Panc1 (cell line): ENCODE data around the gene EPHA10. TPM values are rescaled to one million over a fixed set of nuclear protein-coding genes. Genes with fewer than 3 reads are reported as not detected.

Source experiments
- ATAC-seq: fragments of 200-7000 bp; cut with Tn5 transposase; 2 replicates; pipeline ENCODE4 v1.9.1; 2020; ENCODE audit warnings: mild to moderate bottlenecking, moderate library complexity
- BruUV-seq: library from RNA; stranded (reverse); fragments of 400-500 nt; replicated peaks from 2 replicates; lab custom pipeline; 2021; lab: Mats Ljungman, UMichigan
- CTCF ChIA-PET: fragments of 300-600 bp; sonication (Branson Sonifier 250); formaldehyde crosslinking; loops from one replicate; lab custom pipeline; 2022; ENCODE audit warnings: antibody characterized with exemption; lab: Charles Lee
- POLR2A ChIA-PET: fragments of 300-600 bp; sonication (Branson Sonifier 250); formaldehyde crosslinking; loops from one replicate; lab custom pipeline; 2022; ENCODE audit warnings: antibody characterized with exemption; lab: Charles Lee
- DNase-seq: peaks from one replicate; pipeline ENCODE4 v3.0.0-alpha.2; 2010; ENCODE audit warnings: low read depth, low spot score
- H3K27ac ChIP-seq: 2 replicates; pipeline ENCODE4 v1.5.1; 2011; ENCODE audit warnings: mild to moderate bottlenecking, low read length, inconsistent platforms
- H3K27me3 ChIP-seq: fragments of 200-500 bp; sonication (Bioruptor generic); 2 replicates; pipeline ENCODE4 v1.6.0; 2014; ENCODE audit warnings: low read length, inconsistent platforms; ENCODE audit not compliant: control insufficient read depth, insufficient read depth
- H3K36me3 ChIP-seq: fragments of 200-500 bp; sonication (Bioruptor generic); 2 replicates; pipeline ENCODE4 v1.5.1; 2014; ENCODE audit warnings: inconsistent platforms, mild to moderate bottlenecking, low read length, moderate library complexity; ENCODE audit not compliant: control insufficient read depth, insufficient read depth
- H3K4me1 ChIP-seq: 2 replicates; pipeline ENCODE4 v1.5.1; 2011; ENCODE audit warnings: inconsistent platforms, mild to moderate bottlenecking, low read length, moderate library complexity; ENCODE audit not compliant: control insufficient read depth, insufficient read depth
- H3K4me3 ChIP-seq, 2 experiments: 2 replicates each; pipeline ENCODE4 v1.5.1; 2011 to 2012; ENCODE audit warnings: low read depth in 2 of 2, low read length in 2 of 2, mild to moderate bottlenecking in 2 of 2, inconsistent platforms in 1 of 2, moderate library complexity in 1 of 2
- H3K9me3 ChIP-seq: fragments of 200-500 bp; sonication (Bioruptor generic); 2 replicates; pipeline ENCODE4 v1.5.1; 2014; ENCODE audit warnings: low read depth, mild to moderate bottlenecking, inconsistent platforms, low read length, moderate library complexity; ENCODE audit not compliant: control insufficient read depth, insufficient read depth
- POLR2AphosphoS5 ChIP-seq: IDR thresholded peaks from 2 replicates; pipeline ENCODE4 v1.6.1; 2012; ENCODE audit warnings: mild to moderate bottlenecking, low read depth, low read length, moderate library complexity
- SIN3A ChIP-seq: IDR thresholded peaks from 2 replicates; pipeline ENCODE4 v1.6.1; 2012; ENCODE audit warnings: low read depth, mild to moderate bottlenecking, low read length, moderate library complexity, borderline replicate concordance; ENCODE audit not compliant: insufficient read depth
- TCF7L2 ChIP-seq: IDR thresholded peaks from 2 replicates; pipeline ENCODE4 v1.6.1; 2011; ENCODE audit warnings: mild to moderate bottlenecking, low read depth, low read length, inconsistent platforms
- in situ Hi-C: cut with HindIII; loops from 2 replicates; pipeline ENCODE4 v1.10.0; 2016; ENCODE audit warnings: low sequenced_read_pairs, low pct_unique_long_range_greater_than_20kb
- intact Hi-C: fragments of 100-400 bp; cut with micrococcal nuclease; formaldehyde crosslinking; loops from one replicate; pipeline ENCODE4 v1.10.0; 2022; ENCODE audit not compliant: unreplicated experiment
- total RNA-seq: library from RNA; stranded (reverse); gene quantifications from one replicate; pipeline ENCODE4 v1.2.1, GENCODE V29; 2021; ENCODE audit not compliant: unreplicated experiment
- TF ChIP-seq, protein P1 (sequence below), 2 experiments: IDR thresholded peaks; 2 replicates each; pipeline ENCODE4 v1.6.1; 2011 to 2012; ENCODE audit warnings: low read depth in 2 of 2, control low read depth in 1 of 2, low read length in 1 of 2, mild to moderate bottlenecking in 1 of 2, moderate library complexity in 1 of 2; ENCODE audit not compliant: insufficient read depth in 1 of 2
- TF ChIP-seq, protein P2 (sequence below): fragments of 450-650 bp; IDR thresholded peaks from 2 replicates; pipeline ENCODE4 v1.5.1; 2017; ENCODE audit warnings: mild to moderate bottlenecking

EPHA10 gene
- total RNA-seq, 1 experiment from 2014 or later = 2.8 TPM

DNA sequence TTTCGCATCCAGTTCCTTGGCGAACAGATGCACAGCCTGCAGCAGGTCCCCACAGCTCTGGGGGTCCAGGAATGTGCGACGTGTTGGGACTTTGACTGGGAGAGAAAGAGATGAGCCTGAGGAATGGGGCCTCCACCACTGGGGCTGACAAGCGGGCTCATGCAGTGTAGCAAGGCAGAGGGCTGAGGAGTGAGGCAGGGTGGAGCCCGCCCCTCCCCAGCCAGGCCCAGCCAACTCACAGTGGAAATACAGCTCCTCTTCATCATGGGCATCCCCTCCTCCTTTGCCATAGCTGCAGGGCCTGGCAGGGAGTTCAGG, 41.9 kb downstream of the EPHA10 start:
- Histone ChIP-seq H3K36me3 (no peaks in the 10 kb centered on the region), H3K27me3 (no peaks in the 10 kb centered on the region), H3K9me3 (no peaks in the 10 kb centered on the region), H3K4me1 (no peaks in the 10 kb centered on the region), H3K4me3 (no peak overlapping the region), H3K27ac (no peak overlapping the region)
- in situ Hi-C loops (no loop called here), intact Hi-C loops (no loop called here)
- POLR2A ChIA-PET = no interaction called here
- BruUV-seq = no TSS peak
- CTCF ChIA-PET = interaction anchor here (0.5 kb wide), 1 partner anchor 78 kb away, joined by 3 read pairs; no protein-coding TSS in a partner anchor
- DNase-seq (no peak), ATAC-seq (no peak)
- TF ChIP-seq, protein P1, sequence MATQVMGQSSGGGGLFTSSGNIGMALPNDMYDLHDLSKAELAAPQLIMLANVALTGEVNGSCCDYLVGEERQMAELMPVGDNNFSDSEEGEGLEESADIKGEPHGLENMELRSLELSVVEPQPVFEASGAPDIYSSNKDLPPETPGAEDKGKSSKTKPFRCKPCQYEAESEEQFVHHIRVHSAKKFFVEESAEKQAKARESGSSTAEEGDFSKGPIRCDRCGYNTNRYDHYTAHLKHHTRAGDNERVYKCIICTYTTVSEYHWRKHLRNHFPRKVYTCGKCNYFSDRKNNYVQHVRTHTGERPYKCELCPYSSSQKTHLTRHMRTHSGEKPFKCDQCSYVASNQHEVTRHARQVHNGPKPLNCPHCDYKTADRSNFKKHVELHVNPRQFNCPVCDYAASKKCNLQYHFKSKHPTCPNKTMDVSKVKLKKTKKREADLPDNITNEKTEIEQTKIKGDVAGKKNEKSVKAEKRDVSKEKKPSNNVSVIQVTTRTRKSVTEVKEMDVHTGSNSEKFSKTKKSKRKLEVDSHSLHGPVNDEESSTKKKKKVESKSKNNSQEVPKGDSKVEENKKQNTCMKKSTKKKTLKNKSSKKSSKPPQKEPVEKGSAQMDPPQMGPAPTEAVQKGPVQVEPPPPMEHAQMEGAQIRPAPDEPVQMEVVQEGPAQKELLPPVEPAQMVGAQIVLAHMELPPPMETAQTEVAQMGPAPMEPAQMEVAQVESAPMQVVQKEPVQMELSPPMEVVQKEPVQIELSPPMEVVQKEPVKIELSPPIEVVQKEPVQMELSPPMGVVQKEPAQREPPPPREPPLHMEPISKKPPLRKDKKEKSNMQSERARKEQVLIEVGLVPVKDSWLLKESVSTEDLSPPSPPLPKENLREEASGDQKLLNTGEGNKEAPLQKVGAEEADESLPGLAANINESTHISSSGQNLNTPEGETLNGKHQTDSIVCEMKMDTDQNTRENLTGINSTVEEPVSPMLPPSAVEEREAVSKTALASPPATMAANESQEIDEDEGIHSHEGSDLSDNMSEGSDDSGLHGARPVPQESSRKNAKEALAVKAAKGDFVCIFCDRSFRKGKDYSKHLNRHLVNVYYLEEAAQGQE (IDR thresholded peaks at IDR 0.05; ENCODE audit: insufficient read depth in 1 of 2, low read depth in 2 of 2, low read length in 1 of 2) = no peak
- TF ChIP-seq TCF7L2 (no peak), POLR2AphosphoS5 (no peak), SIN3A (no peak)
- TF ChIP-seq, protein P2, sequence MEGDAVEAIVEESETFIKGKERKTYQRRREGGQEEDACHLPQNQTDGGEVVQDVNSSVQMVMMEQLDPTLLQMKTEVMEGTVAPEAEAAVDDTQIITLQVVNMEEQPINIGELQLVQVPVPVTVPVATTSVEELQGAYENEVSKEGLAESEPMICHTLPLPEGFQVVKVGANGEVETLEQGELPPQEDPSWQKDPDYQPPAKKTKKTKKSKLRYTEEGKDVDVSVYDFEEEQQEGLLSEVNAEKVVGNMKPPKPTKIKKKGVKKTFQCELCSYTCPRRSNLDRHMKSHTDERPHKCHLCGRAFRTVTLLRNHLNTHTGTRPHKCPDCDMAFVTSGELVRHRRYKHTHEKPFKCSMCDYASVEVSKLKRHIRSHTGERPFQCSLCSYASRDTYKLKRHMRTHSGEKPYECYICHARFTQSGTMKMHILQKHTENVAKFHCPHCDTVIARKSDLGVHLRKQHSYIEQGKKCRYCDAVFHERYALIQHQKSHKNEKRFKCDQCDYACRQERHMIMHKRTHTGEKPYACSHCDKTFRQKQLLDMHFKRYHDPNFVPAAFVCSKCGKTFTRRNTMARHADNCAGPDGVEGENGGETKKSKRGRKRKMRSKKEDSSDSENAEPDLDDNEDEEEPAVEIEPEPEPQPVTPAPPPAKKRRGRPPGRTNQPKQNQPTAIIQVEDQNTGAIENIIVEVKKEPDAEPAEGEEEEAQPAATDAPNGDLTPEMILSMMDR = no peak

DNA sequence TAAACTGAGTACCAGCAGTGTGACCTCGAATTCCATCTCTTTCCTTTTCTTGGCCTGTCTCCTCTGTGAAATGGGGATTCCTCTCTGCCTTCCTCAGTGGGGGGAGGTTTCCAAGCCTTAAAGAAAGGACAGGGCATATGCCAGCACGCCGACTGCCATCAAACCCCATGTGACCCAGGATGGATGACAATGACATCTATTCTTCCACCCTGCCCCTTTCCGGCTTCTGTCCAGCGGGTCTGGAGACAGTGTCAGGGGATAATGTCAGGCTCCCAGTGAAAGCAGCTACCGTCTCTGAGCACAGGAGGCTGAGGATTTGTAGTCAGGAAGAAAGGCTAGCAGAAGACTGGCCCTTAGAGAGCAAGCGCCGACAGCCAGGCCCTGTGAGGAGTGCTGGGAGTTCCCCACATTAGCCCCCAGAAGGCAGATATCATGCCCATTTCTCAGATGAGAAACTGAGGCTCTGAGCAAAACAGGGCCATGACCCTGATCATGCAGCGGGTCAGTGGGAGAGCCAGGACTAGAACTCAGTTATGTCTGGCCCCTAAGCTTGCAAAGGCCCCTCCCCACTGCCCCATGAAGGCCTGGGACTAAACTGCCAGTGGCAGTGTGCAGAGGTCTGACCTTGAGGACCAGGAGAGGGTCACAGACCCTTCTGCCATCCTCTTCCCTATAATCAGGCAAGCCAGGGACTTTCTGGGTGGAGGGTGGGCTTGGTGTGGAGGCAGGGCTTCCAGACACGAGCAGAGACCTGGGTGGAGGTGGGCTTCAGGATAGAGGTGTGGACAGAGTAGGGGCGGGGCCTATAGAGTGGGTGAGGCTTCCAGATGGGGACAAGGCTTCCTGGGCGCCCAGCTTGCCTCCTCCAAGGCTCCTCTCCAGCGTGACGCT, 42.5 kb downstream of the EPHA10 start:
- no peaks in the 10 kb centered on the region for H3K36me3 ChIP-seq
- ATAC-seq (no peak), DNase-seq (no peak)
- no TSS peak for BruUV-seq
- intact Hi-C loops = no loop called here
- TF ChIP-seq, protein P1 (IDR thresholded peaks at IDR 0.05; ENCODE audit: insufficient read depth in 1 of 2, low read depth in 2 of 2, low read length in 1 of 2) = no peak
- TF ChIP-seq POLR2AphosphoS5 (no peak), TCF7L2 (no peak), SIN3A (no peak)
- TF ChIP-seq, protein P2 = no peak
- H3K9me3 ChIP-seq = no peaks in the 10 kb centered on the region
- H3K27me3 ChIP-seq = no peaks in the 10 kb centered on the region
- POLR2A ChIA-PET = interaction anchor here (0.7 kb wide), 1 partner anchor 37 kb away, joined by 4 read pairs; no protein-coding TSS in a partner anchor
- in situ Hi-C loops = no loop called here
- no peaks in the 10 kb centered on the region for H3K4me1 ChIP-seq
- CTCF ChIA-PET = interaction anchor here (0.6 kb wide), 1 partner anchor 20 kb away, joined by 3 read pairs; no protein-coding TSS in a partner anchor
- H3K27ac ChIP-seq = no peak overlapping the region
- H3K4me3 ChIP-seq = no peak overlapping the region
